Glutamatergic neuron (in vitro differentiated cells): Measurements from ENCODE around the gene BMP6. TPM values are rescaled to one million over a fixed set of nuclear protein-coding genes. Genes with fewer than 3 reads are reported as not detected.

Experiments
- DNase-seq: peaks from one replicate; pipeline ENCODE4 v3.0.0; 2022
- H3K27ac Mint-ChIP-seq: one replicate; pipeline ENCODE4 v1.8.0; 2020; ENCODE audit warnings: mild to moderate bottlenecking, mixed read lengths, inconsistent platforms; ENCODE audit not compliant: unreplicated experiment
- H3K27me3 Mint-ChIP-seq: one replicate; pipeline ENCODE4 v1.8.0; 2020; ENCODE audit warnings: mild to moderate bottlenecking, moderate library complexity, mixed read lengths, inconsistent platforms; ENCODE audit not compliant: unreplicated experiment
- H3K36me3 Mint-ChIP-seq: one replicate; pipeline ENCODE4 v1.8.0; 2020; ENCODE audit warnings: mild to moderate bottlenecking, mixed read lengths, inconsistent platforms; ENCODE audit not compliant: unreplicated experiment
- H3K4me1 Mint-ChIP-seq: one replicate; pipeline ENCODE4 v1.8.0; 2020; ENCODE audit warnings: mild to moderate bottlenecking, low read depth, mixed read lengths, inconsistent platforms; ENCODE audit not compliant: unreplicated experiment
- H3K4me3 Mint-ChIP-seq: one replicate; pipeline ENCODE4 v1.8.0; 2020; ENCODE audit warnings: mild to moderate bottlenecking, mixed read lengths, inconsistent platforms; ENCODE audit not compliant: unreplicated experiment
- H3K9me3 Mint-ChIP-seq: one replicate; pipeline ENCODE4 v1.8.0; 2020; ENCODE audit warnings: mild to moderate bottlenecking, moderate library complexity, mixed read lengths, inconsistent platforms; ENCODE audit not compliant: unreplicated experiment
- total RNA-seq: library from RNA; stranded (reverse); fragmentation: NEBNext Ultra II Directional; extraction: Animal tissue kit (Norgen Biotek cat#: 25700); gene quantifications from one replicate; pipeline ENCODE4 v1.2.1, GENCODE V29; 2021; ENCODE audit not compliant: unreplicated experiment
- TF ChIP-seq, protein P1 (sequence below): fragments of 200-600 bp; sonication (generic); IDR thresholded peaks from one replicate; pipeline ENCODE4 v1.5.0; 2021; ENCODE audit not compliant: partially characterized antibody, unreplicated experiment

The BMP6 gene
- total RNA-seq, 1 donor from 2014 or later = 0.25 TPM

DNA sequence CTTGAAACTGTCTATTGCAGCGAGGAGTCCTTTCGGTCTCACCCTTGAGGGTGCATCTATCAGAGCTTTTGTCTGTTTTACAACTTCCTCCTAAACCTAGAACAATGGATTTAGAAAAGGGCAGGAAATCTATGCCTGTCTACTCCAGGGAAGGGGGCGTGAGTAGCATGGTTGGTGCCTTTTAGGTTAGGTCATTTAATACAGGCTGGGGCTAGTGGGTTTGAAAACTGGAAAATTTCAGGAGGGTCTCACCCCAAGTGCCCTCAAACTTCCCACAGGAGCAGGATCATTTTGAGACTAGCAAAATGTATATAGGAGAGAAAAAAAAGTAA is 33.5 kb upstream of the BMP6 start:
- Mint-ChIP-seq H3K27me3 (peaks cover 2% of the 10 kb centered on the region), H3K4me1 (no peaks in the 10 kb centered on the region), H3K9me3 (no peaks in the 10 kb centered on the region), H3K36me3 (no peaks in the 10 kb centered on the region), H3K27ac (no peak overlapping the region), H3K4me3 (no peak overlapping the region)
- DNase-seq = no peak
- TF ChIP-seq, protein P1, sequence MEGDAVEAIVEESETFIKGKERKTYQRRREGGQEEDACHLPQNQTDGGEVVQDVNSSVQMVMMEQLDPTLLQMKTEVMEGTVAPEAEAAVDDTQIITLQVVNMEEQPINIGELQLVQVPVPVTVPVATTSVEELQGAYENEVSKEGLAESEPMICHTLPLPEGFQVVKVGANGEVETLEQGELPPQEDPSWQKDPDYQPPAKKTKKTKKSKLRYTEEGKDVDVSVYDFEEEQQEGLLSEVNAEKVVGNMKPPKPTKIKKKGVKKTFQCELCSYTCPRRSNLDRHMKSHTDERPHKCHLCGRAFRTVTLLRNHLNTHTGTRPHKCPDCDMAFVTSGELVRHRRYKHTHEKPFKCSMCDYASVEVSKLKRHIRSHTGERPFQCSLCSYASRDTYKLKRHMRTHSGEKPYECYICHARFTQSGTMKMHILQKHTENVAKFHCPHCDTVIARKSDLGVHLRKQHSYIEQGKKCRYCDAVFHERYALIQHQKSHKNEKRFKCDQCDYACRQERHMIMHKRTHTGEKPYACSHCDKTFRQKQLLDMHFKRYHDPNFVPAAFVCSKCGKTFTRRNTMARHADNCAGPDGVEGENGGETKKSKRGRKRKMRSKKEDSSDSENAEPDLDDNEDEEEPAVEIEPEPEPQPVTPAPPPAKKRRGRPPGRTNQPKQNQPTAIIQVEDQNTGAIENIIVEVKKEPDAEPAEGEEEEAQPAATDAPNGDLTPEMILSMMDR = no peak

DNA sequence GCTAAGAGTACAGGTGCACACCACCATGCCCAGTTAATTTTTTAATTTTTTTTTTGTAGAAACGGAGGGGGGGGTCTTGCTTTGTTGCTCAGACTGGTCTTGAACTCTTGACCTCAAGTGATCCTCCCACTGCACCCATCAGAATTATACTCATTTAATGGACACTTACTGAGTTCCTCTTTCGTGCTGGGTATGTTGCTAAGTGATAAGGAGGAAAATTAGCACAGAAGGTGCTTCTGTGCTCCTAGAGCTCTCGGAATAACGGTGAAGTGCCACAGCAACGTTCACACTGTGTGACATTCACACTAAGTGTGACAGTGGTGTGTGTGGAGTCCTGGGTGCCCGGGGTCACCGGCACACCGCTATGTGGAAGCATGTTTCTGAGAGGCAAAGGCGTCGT is 32.1 kb upstream of the BMP6 start:
- H3K4me1 Mint-ChIP-seq = no peaks in the 10 kb centered on the region
- H3K27me3 Mint-ChIP-seq = peaks cover 2% of the 10 kb centered on the region
- DNase-seq = no peak
- TF ChIP-seq, protein P1 = no peak
- no peaks in the 10 kb centered on the region for H3K36me3 Mint-ChIP-seq
- no peak overlapping the region for H3K27ac Mint-ChIP-seq
- no peaks in the 10 kb centered on the region for H3K9me3 Mint-ChIP-seq
- no peak overlapping the region for H3K4me3 Mint-ChIP-seq

DNA sequence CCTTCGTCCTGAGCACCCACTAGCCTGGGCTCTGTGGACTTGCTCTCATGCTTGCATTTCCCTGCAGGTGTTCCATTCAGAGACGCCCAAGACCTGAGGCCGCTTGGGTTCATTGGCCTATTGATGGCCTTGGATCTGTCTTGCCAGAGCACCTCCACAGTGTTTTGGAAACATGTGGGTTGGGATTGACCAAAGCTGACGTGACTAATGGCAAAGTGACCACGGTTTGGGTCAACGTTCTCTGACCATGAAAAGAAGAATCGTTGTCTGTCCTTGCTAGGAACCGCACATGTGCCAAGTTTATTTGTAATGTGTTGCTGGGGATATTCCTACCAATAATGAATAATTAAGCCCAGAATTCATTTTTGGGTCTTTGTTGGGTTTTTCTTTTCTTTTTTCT is 29.8 kb upstream of the BMP6 start:
- Mint-ChIP-seq H3K27me3 (no peaks in the 10 kb centered on the region), H3K27ac (no peak overlapping the region), H3K4me3 (no peak overlapping the region), H3K36me3 (no peaks in the 10 kb centered on the region), H3K9me3 (no peaks in the 10 kb centered on the region), H3K4me1 (no peaks in the 10 kb centered on the region)
- TF ChIP-seq, protein P1 = no peak
- DNase-seq = no peak

DNA sequence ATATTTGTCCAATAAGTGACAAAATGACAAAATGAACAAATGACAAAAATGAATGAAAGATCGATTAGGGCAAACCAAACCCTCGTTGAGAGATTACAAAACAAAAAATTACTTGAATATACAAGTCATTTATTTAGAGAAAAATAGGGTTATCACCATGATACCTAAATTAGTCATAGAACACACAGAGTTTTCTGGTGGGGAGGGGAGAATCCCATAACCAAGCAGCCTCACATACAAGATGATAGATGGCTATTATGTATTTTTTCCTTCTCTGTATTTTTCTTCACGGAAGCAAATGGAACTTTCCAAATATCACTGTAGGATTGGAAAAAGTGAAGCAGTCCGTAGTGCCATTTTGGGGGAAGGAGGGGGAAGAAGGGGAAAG is 28.5 kb upstream of the BMP6 start:
- H3K27ac Mint-ChIP-seq = no peak overlapping the region

DNA sequence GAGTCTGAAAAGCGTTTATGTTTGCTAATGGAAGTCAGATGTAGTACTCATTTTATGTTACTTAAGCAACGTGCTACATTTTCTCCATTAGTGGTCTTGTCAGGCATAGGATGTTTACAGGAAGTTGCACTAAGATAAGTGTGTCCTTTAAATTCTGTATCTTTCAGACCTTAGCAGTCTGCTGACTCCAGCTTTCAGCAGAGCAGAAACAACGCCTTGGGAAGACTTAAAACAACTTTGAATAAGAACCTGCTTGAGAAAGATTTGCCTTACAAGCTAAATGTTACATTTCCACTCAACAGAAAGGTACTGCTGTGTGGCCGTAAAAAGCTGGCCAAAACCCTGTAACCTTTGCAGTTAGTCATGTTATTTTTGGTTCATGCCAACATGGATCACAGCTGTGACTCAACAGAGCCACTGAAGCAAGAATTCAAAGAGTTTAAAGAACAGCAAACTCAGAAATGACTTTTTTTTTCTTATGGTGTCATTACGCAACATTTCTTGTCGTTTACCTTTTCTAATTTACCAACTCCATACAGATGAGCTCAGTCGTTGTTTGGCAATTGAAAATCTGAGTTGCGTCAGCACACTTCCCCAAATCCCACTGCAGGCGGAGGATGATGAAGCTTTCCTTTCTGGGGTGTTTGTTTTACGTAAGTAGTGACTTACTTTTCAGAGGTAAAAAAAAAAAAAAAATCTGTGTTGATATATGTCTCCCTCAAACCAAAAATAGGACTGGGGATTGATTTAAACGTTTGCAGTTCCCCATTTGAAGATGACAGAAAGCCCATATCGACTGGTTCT is 27.9 kb upstream of the BMP6 start:
- no peak overlapping the region for H3K27ac Mint-ChIP-seq

More for the DNA sequence above, 28.5 kb upstream of the BMP6 start:
- Mint-ChIP-seq H3K27me3 (no peaks in the 10 kb centered on the region), H3K36me3 (no peaks in the 10 kb centered on the region), H3K4me1 (no peaks in the 10 kb centered on the region), H3K4me3 (no peak overlapping the region), H3K9me3 (no peaks in the 10 kb centered on the region)
- TF ChIP-seq, protein P1 = no peak
- DNase-seq = no peak

More for the DNA sequence above, 27.9 kb upstream of the BMP6 start:
- DNase-seq = no peak
- TF ChIP-seq, protein P1 = no peak
- Mint-ChIP-seq H3K4me1 (no peaks in the 10 kb centered on the region), H3K4me3 (no peak overlapping the region), H3K36me3 (no peaks in the 10 kb centered on the region), H3K27me3 (no peaks in the 10 kb centered on the region), H3K9me3 (no peaks in the 10 kb centered on the region)
